GM12864 (cell line): ENCODE results near the gene PEX11G.

ENCODE experiments used
- DNase-seq: peaks from one replicate; pipeline ENCODE4 v3.0.0-alpha.2; 2011; ENCODE audit warnings: low read depth
- H3K4me3 ChIP-seq: 2 replicates; pipeline ENCODE4 v1.5.1; 2011; ENCODE audit warnings: mild to moderate bottlenecking, low read depth, low read length, control low read depth
- CTCF ChIP-seq: IDR thresholded peaks from 2 replicates; pipeline ENCODE4 v1.5.1; 2011; ENCODE audit warnings: low read depth, mild to moderate bottlenecking, moderate library complexity, low read length, control low read depth, inconsistent platforms; ENCODE audit errors: missing control alignments

Gene PEX11G

GRCh38 chr19:7513809-7514642, 25.2 kb upstream of the PEX11G start:
- TF ChIP-seq CTCF: no peak
- H3K4me3 ChIP-seq: no peak overlapping the region
- no peak for DNase-seq

- no peak for TF ChIP-seq CTCF
- no peak for DNase-seq
- H3K4me3 ChIP-seq: no peak overlapping the region
These were observed 23.6 kb upstream of the PEX11G start for GRCh38 chr19:7512400-7512851.

GRCh38 chr19:7509625-7510024, 20.8 kb upstream of the PEX11G start:
- no peak for TF ChIP-seq CTCF
- DNase-seq: no peak
- no peak overlapping the region for H3K4me3 ChIP-seq

GRCh38 chr19:7507884-7508283, 19.0 kb upstream of the PEX11G start:
- no peak for DNase-seq
- TF ChIP-seq CTCF: no peak
- no peak overlapping the region for H3K4me3 ChIP-seq

- TF ChIP-seq CTCF: no peak
- H3K4me3 ChIP-seq: no peak overlapping the region
- no peak for DNase-seq
These were observed 17.8 kb upstream of the PEX11G start for GRCh38 chr19:7506385-7507328.

- no peak overlapping the region for H3K4me3 ChIP-seq
- DNase-seq: no peak
- no peak for TF ChIP-seq CTCF
These were observed 17.0 kb upstream of the PEX11G start for GRCh38 chr19:7505682-7506384.
